ENCODE data around the gene BCDIN3D.
"Not testable (repeated sequence)": the region's sequence is repeated elsewhere in the genome, so short reads cannot be mapped to it uniquely, and the experiment has no call there.

The BCDIN3D gene

GRCh38 chr12:49875115-49875720 is 32.3 kb upstream of the BCDIN3D start:
- TF ChIP-seq CTCF (IDR thresholded peaks at IDR 0.05; ENCODE audit: control insufficient read depth, extremely low read depth, insufficient read depth) = no peak
- DNase-seq (ENCODE audit: low read depth) = no peak
- no peak overlapping the region for H3K4me3 ChIP-seq (ENCODE audit: low read depth, low read length)

GRCh38 chr12:49874142-49874897 is 31.4 kb upstream of the BCDIN3D start:
- TF ChIP-seq CTCF (IDR thresholded peaks at IDR 0.05; ENCODE audit: control insufficient read depth, extremely low read depth, insufficient read depth) = no peak
- no peak for DNase-seq (ENCODE audit: low read depth)

GRCh38 chr12:49873361-49873934 is 30.5 kb upstream of the BCDIN3D start:
- peak; percentile 82 for DNase-seq (ENCODE audit: low read depth)
- TF ChIP-seq CTCF (IDR thresholded peaks at IDR 0.05; ENCODE audit: control insufficient read depth, extremely low read depth, insufficient read depth) = no peak
- no peak overlapping the region for H3K4me3 ChIP-seq (ENCODE audit: low read depth, low read length)

More at GRCh38 chr12:49874142-49874897, 31.4 kb upstream of the BCDIN3D start:
- no peak overlapping the region for H3K4me3 ChIP-seq (ENCODE audit: low read depth, low read length)

- H3K4me3 ChIP-seq (ENCODE audit: low read depth, low read length) = no peak overlapping the region
- no peak for DNase-seq (ENCODE audit: low read depth)
- TF ChIP-seq CTCF (IDR thresholded peaks at IDR 0.05; ENCODE audit: control insufficient read depth, extremely low read depth, insufficient read depth) = no peak
These were observed 29.9 kb upstream of the BCDIN3D start for GRCh38 chr12:49872781-49873181.

GRCh38 chr12:49872381-49872780 is 29.5 kb upstream of the BCDIN3D start:
- H3K4me3 ChIP-seq (ENCODE audit: low read depth, low read length) = no peak overlapping the region
- no peak for DNase-seq (ENCODE audit: low read depth)
- TF ChIP-seq CTCF (IDR thresholded peaks at IDR 0.05; ENCODE audit: control insufficient read depth, extremely low read depth, insufficient read depth) = no peak

- not testable (repeated sequence) for DNase-seq (ENCODE audit: low read depth)
These were observed 28.9 kb upstream of the BCDIN3D start for GRCh38 chr12:49871811-49872251.

GRCh38 chr12:49871263-49871561 is 28.3 kb upstream of the BCDIN3D start:
- no peak for TF ChIP-seq CTCF (IDR thresholded peaks at IDR 0.05; ENCODE audit: control insufficient read depth, extremely low read depth, insufficient read depth)
- no peak for DNase-seq (ENCODE audit: low read depth)
- no peak overlapping the region for H3K4me3 ChIP-seq (ENCODE audit: low read depth, low read length)

More at GRCh38 chr12:49871811-49872251, 28.9 kb upstream of the BCDIN3D start:
- H3K4me3 ChIP-seq (ENCODE audit: low read depth, low read length) = not testable (repeated sequence)
